Activated CD4-positive, alpha-beta T cell treated with anti-CD3 and anti-CD28 coated beads for 1 hour (primary cell): ENCODE data around the gene OLIG2.

ENCODE experiments used
- DNase-seq: peaks from one replicate; pipeline ENCODE4 v3.0.0-alpha.2; 2020

OLIG2 gene

GRCh38 chr21:33020558-33021100 is 5.1 kb upstream of the OLIG2 start:
- no peak for DNase-seq

- no peak for DNase-seq
Measured at GRCh38 chr21:33021150-33021549, 4.6 kb upstream of the OLIG2 start.

GRCh38 chr21:33021667-33022066 is 4.1 kb upstream of the OLIG2 start:
- DNase-seq = no peak

GRCh38 chr21:33022489-33022827 is 3.3 kb upstream of the OLIG2 start:
- no peak for DNase-seq

GRCh38 chr21:33022828-33023573 is 2.7 kb upstream of the OLIG2 start:
- no peak for DNase-seq

GRCh38 chr21:33023574-33024200 is 2.0 kb upstream of the OLIG2 start:
- no peak for DNase-seq

- no peak for DNase-seq
Measured at GRCh38 chr21:33024201-33025103, 1.3 kb upstream of the OLIG2 start.

- no peak for DNase-seq
Measured at GRCh38 chr21:33025106-33025488, 638 bp upstream of the OLIG2 start.

GRCh38 chr21:33026443-33026858 is 716 bp downstream of the OLIG2 start:
- no peak for DNase-seq

GRCh38 chr21:33026878-33027400 is 1.2 kb downstream of the OLIG2 start:
- no peak for DNase-seq

- DNase-seq = no peak
Measured at GRCh38 chr21:33027401-33028286, 1.9 kb downstream of the OLIG2 start.

GRCh38 chr21:33028287-33028670 is 2.5 kb downstream of the OLIG2 start:
- DNase-seq = no peak

GRCh38 chr21:33028773-33029384 is 3.1 kb downstream of the OLIG2 start:
- DNase-seq = no peak

- no peak for DNase-seq
Measured at GRCh38 chr21:33029385-33029921, 3.7 kb downstream of the OLIG2 start.

- DNase-seq = no peak
Measured at GRCh38 chr21:33029975-33030461, 4.3 kb downstream of the OLIG2 start.

- DNase-seq = no peak
Measured at GRCh38 chr21:33030633-33031032, 4.9 kb downstream of the OLIG2 start.

- no peak for DNase-seq
Measured at GRCh38 chr21:33031152-33031911, 5.6 kb downstream of the OLIG2 start.

GRCh38 chr21:33032434-33033047 is 6.8 kb downstream of the OLIG2 start:
- no peak for DNase-seq

GRCh38 chr21:33033094-33033951 is 7.6 kb downstream of the OLIG2 start:
- DNase-seq = no peak
